Stimulated activated CD8-positive, alpha-beta memory T cell treated with anti-CD3 and anti-CD28 coated beads, Interleukin-7, amount 100 ng/mL, for 4 hours (primary cell): ENCODE results near the gene HNRNPF.
"Not testable (repeated sequence)": the region's sequence is repeated elsewhere in the genome, so short reads cannot be mapped to it uniquely, and the experiment has no call there.

ENCODE experiments used
- DNase-seq, 2 donors: peaks; one replicate each; pipeline ENCODE4 v3.0.0-alpha.2; 2020; ENCODE audit warnings: low read depth in 2 of 2

The HNRNPF gene

GRCh38 chr10:43350156-43350555 lies 58.8 kb downstream of the HNRNPF start:
- no peak for DNase-seq

GRCh38 chr10:43348511-43349312 lies 60.3 kb downstream of the HNRNPF start:
- DNase-seq, result peak; percentile 63 to 67

GRCh38 chr10:43347997-43348396 lies 61.0 kb downstream of the HNRNPF start:
- no peak for DNase-seq

GRCh38 chr10:43344051-43344450 lies 64.9 kb downstream of the HNRNPF start:
- DNase-seq, result no peak

GRCh38 chr10:43343126-43343525 lies 65.9 kb downstream of the HNRNPF start:
- no peak for DNase-seq

- no peak for DNase-seq
These were observed 66.5 kb downstream of the HNRNPF start for GRCh38 chr10:43342279-43343125.

- no peak for DNase-seq
These were observed 67.5 kb downstream of the HNRNPF start for GRCh38 chr10:43341450-43341849.

- no peak for DNase-seq
These were observed 68.4 kb downstream of the HNRNPF start for GRCh38 chr10:43340619-43341018.

- no peak for DNase-seq
These were observed 68.9 kb downstream of the HNRNPF start for GRCh38 chr10:43340101-43340500.

GRCh38 chr10:43339136-43339535 lies 69.8 kb downstream of the HNRNPF start:
- no peak for DNase-seq

- no peak for DNase-seq
These were observed 70.9 kb downstream of the HNRNPF start for GRCh38 chr10:43338117-43338516.

- not testable (repeated sequence) for DNase-seq
These were observed 71.5 kb downstream of the HNRNPF start for GRCh38 chr10:43337536-43337935.

- no peak for DNase-seq
These were observed 72.2 kb downstream of the HNRNPF start for GRCh38 chr10:43336641-43337318.

GRCh38 chr10:43336061-43336460 lies 72.9 kb downstream of the HNRNPF start:
- no peak for DNase-seq
